Fibroblast of skin of left quadriceps (primary cell): ENCODE data around the gene CACNA2D4.

Source experiments
- DNase-seq, 2 experiments: peaks; one replicate each; pipeline ENCODE4 v3.0.0-alpha.2; 2013; ENCODE audit warnings: low read depth in 2 of 2

The CACNA2D4 gene

GRCh38 chr12:1815814-1816729 is 102.4 kb downstream of the CACNA2D4 start:
- DNase-seq: no peak

GRCh38 chr12:1815108-1815507 is 103.3 kb downstream of the CACNA2D4 start:
- no peak for DNase-seq

GRCh38 chr12:1814266-1814665 is 104.2 kb downstream of the CACNA2D4 start:
- DNase-seq: no peak

GRCh38 chr12:1812650-1813302 is 105.7 kb downstream of the CACNA2D4 start:
- no peak for DNase-seq

- DNase-seq: no peak
Observed at GRCh38 chr12:1811948-1812291, 106.5 kb downstream of the CACNA2D4 start.

- no peak for DNase-seq
Observed at GRCh38 chr12:1811281-1811947, 107.0 kb downstream of the CACNA2D4 start.

- no peak for DNase-seq
Observed at GRCh38 chr12:1810931-1811280, 107.5 kb downstream of the CACNA2D4 start.

- DNase-seq: no peak
Observed at GRCh38 chr12:1810201-1810930, 108.1 kb downstream of the CACNA2D4 start.

GRCh38 chr12:1809591-1810190 is 108.8 kb downstream of the CACNA2D4 start:
- DNase-seq: no peak

- DNase-seq: no peak
Observed at GRCh38 chr12:1808798-1809480, 109.5 kb downstream of the CACNA2D4 start.

- no peak for DNase-seq
Observed at GRCh38 chr12:1808036-1808797, 110.2 kb downstream of the CACNA2D4 start.

- DNase-seq: no peak
Observed at GRCh38 chr12:1807087-1807860, 111.2 kb downstream of the CACNA2D4 start.

- no peak for DNase-seq
Observed at GRCh38 chr12:1806301-1807086, 112.0 kb downstream of the CACNA2D4 start.

- DNase-seq: no peak
Observed at GRCh38 chr12:1805441-1806081, 112.9 kb downstream of the CACNA2D4 start.

- peak; percentile 87 to 88 for DNase-seq
Observed at GRCh38 chr12:1804545-1805332, 113.7 kb downstream of the CACNA2D4 start.

GRCh38 chr12:1803736-1804135 is 114.7 kb downstream of the CACNA2D4 start:
- no peak for DNase-seq

- no peak for DNase-seq
Observed at GRCh38 chr12:1801303-1801975, 117.0 kb downstream of the CACNA2D4 start.
